Ureter (tissue), 1 donor: ENCODE measurements around the gene TTC8. TPM values are rescaled to one million over a fixed set of nuclear protein-coding genes. Genes with fewer than 3 reads are reported as not detected.
"Not testable (repeated sequence)": the region's sequence is repeated elsewhere in the genome, so short reads cannot be mapped to it uniquely, and the experiment has no call there.

Experiments used
- DNase-seq: peaks from one replicate; pipeline ENCODE4 v3.0.0-alpha.2; 2020; ENCODE audit warnings: low spot score
- total RNA-seq: library from RNA; stranded (reverse); gene quantifications from one replicate; pipeline ENCODE4 v1.2.4, GENCODE V29; 2023
- donor health status: DM: yes; HTN: yes; CAD: no.

The TTC8 gene
- total RNA-seq, 1 donor from 2014 or later = 44.7 TPM

DNA sequence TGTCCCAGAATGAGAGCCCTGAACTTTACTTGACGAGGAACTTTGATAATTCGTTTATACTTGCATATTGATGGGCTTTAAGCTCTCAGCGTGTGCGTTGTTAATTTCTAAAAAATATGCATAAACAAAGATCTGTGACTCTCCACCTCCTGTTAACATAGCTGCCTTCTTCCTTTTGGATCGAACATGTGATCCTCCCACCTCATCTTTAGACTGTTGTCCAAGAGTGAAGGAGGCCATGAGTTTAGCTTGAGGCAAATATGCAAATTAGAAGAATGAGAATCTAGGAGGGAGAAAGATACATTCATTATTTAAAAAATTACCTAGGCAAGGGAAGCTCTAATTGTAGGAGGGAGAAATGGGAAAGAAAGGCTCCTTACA, 617 bp downstream of the TTC8 start:
- no peak for DNase-seq

DNA sequence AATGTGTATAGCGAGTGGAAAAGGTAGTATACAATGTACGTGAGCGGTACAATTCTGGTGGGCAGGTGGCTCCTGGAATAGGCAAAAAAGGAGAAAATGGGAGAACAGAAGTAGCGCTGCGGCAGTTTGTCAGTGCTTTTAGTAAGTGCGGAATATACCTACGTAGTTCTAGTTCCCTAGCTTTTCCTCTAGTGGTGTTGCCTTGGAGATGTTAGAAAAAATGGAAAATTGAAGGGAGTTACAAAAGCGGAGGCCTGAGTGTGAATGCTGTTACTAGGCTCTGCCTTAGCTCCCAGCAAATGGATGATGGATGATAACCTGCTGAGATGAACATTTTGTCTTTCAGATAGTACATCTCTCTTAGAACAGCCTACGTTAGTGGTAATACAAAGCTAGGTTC, 1.1 kb downstream of the TTC8 start:
- DNase-seq = no peak

DNA sequence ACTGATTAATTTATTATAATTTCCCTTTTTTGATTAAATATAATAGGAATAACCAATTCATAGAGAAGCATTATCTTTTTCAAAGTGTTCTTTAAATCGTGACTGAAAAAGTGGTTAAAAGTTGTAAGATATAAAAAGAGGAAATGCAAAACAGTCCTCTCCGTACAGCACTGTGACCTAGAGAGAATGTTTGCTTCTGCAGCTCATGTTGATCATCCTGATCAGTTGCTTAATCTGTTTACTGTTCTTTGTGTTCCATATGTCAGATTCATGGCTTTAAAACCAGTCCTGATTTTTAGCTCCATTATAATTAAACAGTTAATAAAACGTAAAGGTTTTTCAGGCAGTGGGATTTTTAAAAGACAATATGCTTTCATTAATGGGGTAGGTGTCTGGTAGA, 4.7 kb downstream of the TTC8 start:
- DNase-seq = no peak

GRCh38 chr14:88829685-88830302, 5.3 kb downstream of the TTC8 start:
- no peak for DNase-seq

DNA sequence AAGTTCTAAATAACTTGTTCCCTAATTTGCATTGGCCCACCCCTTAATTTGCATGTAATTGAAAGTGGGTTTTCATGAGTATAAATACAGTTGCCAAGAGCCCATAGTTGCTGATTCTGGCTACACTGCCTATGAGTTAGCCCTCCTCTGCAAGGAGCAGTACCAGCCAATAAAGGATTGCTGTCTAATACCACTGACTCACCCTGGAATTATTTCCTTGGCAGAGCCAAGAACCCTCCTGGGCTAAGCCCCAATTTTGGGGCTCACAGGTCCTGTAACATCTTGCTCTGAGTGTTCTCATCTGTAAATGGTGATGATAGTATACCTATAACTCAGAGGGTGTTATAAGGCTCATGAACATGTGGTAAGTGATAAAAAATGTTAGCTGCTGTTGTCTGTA, 6.8 kb downstream of the TTC8 start:
- no peak for DNase-seq

- DNase-seq = no peak
Measured at GRCh38 chr14:88834883-88835431, 10.5 kb downstream of the TTC8 start.

DNA sequence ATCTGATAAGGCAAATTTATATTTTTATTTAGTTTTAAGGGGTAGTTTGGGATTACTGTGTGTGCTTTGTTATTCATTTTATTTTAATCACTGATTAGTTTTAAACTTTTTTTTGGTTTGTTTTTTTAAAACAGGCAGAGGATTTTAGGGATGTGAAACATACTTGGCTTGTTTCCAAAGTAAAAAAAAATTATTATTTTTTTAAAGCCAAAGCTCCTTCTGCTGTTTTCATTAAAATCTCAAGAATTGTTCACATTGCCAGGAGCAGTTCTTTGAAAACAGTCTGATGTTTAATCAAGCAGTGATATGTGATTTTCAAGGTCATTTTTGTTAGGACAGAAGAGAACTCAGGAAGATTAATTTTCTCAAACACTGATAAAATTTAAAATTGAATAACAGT, 11.2 kb downstream of the TTC8 start:
- DNase-seq = no peak

- no peak for DNase-seq
Measured at GRCh38 chr14:88837495-88837894, 13.0 kb downstream of the TTC8 start.

DNA sequence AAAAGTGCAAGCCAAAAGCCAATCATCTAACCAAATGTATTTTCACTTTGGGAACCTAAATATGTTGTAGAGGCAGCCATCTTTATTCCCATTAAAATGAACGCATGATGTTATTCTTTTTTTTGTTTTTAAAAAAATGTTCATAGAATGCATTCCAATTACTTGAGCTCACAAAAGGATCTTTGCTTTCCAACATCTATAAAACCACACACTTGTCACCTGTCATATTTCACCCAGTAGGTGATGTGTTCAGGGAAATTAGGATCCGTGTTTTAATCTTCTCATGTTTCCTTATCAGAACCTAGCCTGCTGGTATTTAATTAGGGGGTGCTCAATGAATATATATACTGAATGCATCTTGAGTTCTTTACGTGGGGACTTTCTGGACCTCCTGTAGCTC, 13.6 kb downstream of the TTC8 start:
- DNase-seq = no peak

GRCh38 chr14:88840926-88841325, 16.5 kb downstream of the TTC8 start:
- no peak for DNase-seq

DNA sequence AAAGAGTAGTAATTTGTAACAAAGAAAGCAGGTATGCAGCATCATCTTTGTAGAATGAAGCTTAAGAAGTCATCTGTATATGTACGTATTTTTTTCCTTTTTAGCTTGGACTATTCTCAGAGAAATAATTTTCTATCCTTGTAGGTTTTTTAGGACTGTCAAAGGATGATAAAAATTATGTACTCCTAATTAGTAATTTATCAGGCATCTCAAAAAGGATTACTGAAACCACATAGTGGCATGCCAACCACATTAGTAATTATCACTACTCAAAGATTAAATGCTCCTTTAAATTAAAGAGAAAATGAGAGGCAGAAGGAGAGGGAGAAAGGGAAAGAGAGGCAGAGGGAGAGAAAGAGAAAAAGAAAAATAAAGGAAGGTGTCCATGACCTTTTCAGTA, 17.3 kb downstream of the TTC8 start:
- no peak for DNase-seq

GRCh38 chr14:88842414-88842813, 18.0 kb downstream of the TTC8 start:
- no peak for DNase-seq

GRCh38 chr14:88844980-88845491, 20.6 kb downstream of the TTC8 start:
- DNase-seq = no peak

DNA sequence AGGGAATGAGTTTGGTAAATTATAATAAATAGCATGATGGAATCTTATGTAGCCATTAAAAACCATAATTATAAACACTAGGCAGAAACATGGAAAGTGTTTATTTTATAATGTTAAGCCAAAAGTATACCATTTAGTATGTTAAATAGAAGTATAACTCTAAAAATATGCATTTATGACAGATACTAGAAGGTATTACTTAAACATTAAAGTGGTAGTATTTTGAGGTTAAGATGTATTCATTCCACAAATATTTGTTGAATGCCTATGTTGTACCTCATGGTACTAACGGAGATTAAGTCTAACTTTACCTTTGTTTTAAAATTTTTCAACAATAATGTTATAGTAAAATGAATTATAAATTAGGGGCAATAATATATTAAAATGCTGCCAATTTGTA, 24.1 kb downstream of the TTC8 start:
- no peak for DNase-seq

DNA sequence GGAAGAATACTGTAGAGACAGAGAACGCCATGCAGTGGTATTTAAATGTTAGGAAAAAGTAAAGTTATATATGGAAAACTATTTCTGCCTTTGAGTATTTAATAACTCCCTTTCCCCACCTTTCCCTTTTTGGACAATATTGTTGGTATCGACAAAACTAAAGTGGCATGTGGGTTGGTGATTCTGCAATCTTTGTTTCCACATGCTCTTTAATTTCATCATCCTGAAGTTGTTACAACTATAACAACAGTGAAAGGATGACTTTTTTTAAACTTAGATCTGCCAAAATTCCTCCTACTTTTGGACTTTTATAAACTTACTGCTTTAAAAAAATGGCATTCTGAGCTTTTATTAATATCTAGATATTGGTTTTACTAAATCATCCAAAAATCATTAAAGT, 25.3 kb downstream of the TTC8 start:
- no peak for DNase-seq

GRCh38 chr14:88851587-88851986, 27.1 kb downstream of the TTC8 start:
- no peak for DNase-seq

- DNase-seq = no peak
Measured at GRCh38 chr14:88852632-88853031, 28.2 kb downstream of the TTC8 start.

DNA sequence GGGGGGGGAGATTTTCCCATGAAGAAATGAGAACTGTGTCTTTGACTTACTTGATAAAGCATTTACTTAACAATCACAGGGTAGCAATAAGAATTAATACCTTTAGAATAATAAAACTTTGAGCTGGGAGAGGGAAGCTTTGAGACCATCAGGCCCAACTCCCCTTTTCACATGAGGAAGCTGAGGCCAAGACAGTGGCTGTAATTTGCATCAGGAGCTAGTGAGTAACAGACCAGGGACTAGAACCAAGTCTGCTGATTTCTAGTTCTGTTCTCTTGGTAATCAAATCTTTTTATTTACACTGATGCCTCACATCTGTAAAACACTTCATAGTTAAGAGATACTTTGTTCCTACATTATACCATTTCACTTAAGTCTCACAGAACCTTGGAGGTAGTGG, 28.7 kb downstream of the TTC8 start:
- DNase-seq = no peak

- DNase-seq = no peak
Measured at GRCh38 chr14:88856786-88857366, 32.4 kb downstream of the TTC8 start.

DNA sequence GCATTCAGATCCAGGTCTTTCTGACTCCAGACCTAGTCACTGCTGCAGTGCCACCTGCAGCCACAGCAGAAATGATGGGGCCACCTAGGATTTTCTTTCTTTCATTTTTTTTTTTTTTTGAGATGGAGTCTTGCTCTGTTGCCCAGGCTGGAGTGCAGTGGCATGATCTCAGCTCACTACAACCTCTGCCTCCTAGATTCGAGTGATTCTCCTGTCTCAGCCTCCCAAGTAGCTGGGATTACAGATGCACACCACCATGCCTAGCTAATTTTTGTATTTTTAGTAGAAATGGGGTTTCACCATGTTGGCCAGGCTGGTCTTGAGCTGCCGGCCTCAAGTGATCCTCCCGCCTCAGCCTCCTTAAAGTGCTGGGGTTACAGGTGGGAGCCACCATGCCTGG, 33.4 kb downstream of the TTC8 start:
- not testable (repeated sequence) for DNase-seq

DNA sequence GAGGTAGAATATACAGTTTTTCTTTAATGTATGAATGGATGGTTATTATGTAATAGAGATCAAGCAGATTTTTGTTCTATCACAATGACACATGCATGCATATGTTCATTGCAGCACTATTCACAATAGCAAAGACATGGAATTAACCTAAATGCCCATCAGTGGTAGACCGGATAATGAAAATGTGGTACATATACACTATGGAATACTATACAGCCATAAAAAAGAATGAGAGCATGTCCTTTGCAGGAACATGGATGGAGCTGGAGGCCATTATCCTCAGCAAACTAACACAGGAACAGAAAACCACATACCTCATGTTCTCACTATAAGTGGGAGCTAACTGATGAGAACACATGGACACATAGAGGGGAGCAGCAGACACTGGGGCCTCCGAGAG, 34.7 kb downstream of the TTC8 start:
- not testable (repeated sequence) for DNase-seq

DNA sequence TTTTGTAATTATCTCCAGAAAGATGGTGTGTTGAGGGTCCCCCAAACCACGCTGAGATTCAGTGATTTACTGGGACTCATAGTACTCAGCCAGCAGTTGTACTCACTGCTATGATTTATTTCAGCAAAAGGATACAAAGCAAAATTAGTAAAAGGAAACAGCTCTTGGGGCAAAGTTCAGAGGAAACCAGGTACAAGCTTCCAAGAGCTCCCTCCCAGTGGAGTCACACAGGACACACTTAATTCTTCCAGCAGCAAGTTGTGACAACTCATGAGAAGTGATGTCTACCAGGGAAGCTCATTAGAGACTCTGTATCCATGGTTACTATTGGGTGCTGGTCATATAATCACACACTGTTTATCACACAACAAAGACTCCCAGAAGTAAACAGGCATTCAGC, 38.7 kb downstream of the TTC8 start:
- DNase-seq = no peak

GRCh38 chr14:88864198-88864597, 39.7 kb downstream of the TTC8 start:
- DNase-seq = no peak

GRCh38 chr14:88866305-88866704, 41.9 kb downstream of the TTC8 start:
- DNase-seq = no peak
